Epithelial cell of esophagus (primary cell): ENCODE results near the gene P2RX4.
"Not testable (repeated sequence)": the region's sequence is repeated elsewhere in the genome, so short reads cannot be mapped to it uniquely, and the experiment has no call there.

Experiments
- DNase-seq: peaks from one replicate; pipeline ENCODE4 v3.0.0; 2010; ENCODE audit warnings: low read depth
- H3K4me3 ChIP-seq: 2 replicates; pipeline ENCODE4 v1.5.1; 2011; ENCODE audit warnings: mild to moderate bottlenecking, low read length, control low read depth
- TF ChIP-seq, protein P1 (sequence below): IDR thresholded peaks from 2 replicates; pipeline ENCODE4 v1.5.1; 2011; ENCODE audit warnings: low read depth, mild to moderate bottlenecking, low read length, control low read depth, inconsistent platforms; ENCODE audit not compliant: insufficient read depth; ENCODE audit errors: missing control alignments

Gene P2RX4

DNA sequence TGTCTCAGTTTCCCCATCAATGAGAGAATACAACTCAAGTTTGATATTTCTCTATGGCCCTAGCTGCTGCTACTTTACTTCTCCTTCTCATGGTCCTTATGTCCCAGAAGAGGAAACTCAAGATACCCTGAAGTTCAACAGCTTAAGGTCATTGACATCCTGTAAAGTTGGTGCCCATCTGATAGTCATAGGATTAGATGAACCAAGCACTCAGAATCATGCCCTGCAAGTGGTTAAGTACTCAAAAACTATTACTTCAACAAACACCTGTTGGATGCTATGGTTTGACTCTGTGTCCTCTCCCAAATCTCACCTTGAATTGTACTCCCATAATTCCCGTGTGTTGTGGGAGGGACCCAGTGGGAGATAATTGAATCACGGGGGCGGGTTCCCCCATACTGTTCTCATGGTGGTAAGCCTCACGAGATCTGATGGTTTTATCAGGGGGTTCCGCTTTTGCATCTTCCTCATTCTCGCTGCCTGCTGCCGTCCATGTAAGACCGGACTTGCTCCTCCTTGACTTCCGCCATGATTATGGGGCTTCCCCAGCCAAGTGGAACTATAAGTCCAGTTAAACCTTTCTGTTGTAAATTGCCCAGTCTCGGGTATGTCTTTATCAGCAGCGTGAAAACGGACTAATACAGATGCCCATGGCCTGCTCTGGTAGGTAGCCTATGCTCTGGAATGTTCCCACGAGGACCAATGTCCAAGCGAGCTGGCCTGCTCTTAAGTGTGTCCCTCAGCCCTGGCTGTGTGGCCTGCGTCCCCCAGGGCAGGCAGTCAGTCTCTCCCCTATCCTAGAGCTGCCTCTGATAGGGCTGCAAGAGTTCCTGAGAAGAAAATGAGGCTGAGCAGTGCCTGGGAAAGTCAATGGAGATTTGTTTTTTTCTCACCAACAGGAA, 68.5 kb downstream of the P2RX4 start:
- TF ChIP-seq, protein P1, sequence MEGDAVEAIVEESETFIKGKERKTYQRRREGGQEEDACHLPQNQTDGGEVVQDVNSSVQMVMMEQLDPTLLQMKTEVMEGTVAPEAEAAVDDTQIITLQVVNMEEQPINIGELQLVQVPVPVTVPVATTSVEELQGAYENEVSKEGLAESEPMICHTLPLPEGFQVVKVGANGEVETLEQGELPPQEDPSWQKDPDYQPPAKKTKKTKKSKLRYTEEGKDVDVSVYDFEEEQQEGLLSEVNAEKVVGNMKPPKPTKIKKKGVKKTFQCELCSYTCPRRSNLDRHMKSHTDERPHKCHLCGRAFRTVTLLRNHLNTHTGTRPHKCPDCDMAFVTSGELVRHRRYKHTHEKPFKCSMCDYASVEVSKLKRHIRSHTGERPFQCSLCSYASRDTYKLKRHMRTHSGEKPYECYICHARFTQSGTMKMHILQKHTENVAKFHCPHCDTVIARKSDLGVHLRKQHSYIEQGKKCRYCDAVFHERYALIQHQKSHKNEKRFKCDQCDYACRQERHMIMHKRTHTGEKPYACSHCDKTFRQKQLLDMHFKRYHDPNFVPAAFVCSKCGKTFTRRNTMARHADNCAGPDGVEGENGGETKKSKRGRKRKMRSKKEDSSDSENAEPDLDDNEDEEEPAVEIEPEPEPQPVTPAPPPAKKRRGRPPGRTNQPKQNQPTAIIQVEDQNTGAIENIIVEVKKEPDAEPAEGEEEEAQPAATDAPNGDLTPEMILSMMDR: no peak
- no peak for DNase-seq
- H3K4me3 ChIP-seq: no peak overlapping the region

DNA sequence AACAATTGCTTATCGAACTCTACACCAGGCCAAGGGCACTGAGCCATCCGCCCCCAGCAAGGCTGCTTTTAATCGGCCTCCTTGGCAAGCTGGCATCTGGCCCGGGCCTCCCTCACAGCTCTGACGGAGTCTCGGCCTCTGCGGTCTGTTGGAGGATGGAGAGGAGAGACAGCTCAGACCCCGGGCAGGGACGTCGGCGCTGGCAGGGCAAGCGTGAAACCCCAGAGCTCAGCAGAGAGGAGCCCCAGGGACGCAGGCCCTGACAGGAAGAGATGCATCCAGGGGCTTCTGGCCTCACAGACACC, 69.1 kb downstream of the P2RX4 start:
- TF ChIP-seq, protein P1: no peak
- no peak for DNase-seq
- no peak overlapping the region for H3K4me3 ChIP-seq

GRCh38 chr12:121279507-121279915, 69.6 kb downstream of the P2RX4 start:
- TF ChIP-seq, protein P1: no peak
- DNase-seq: no peak
- H3K4me3 ChIP-seq: no peak overlapping the region

- not testable (repeated sequence) for DNase-seq, H3K4me3 ChIP-seq
These were observed 70.6 kb downstream of the P2RX4 start for GRCh38 chr12:121280531-121280930.

GRCh38 chr12:121281116-121281515, 71.2 kb downstream of the P2RX4 start:
- H3K4me3 ChIP-seq, DNase-seq: not testable (repeated sequence)

- DNase-seq: no peak
- H3K4me3 ChIP-seq: no peak overlapping the region
- TF ChIP-seq, protein P1: no peak
These were observed 72.3 kb downstream of the P2RX4 start for GRCh38 chr12:121282072-121282742.

GRCh38 chr12:121282910-121283309, 73.0 kb downstream of the P2RX4 start:
- not testable (repeated sequence) for H3K4me3 ChIP-seq, DNase-seq

DNA sequence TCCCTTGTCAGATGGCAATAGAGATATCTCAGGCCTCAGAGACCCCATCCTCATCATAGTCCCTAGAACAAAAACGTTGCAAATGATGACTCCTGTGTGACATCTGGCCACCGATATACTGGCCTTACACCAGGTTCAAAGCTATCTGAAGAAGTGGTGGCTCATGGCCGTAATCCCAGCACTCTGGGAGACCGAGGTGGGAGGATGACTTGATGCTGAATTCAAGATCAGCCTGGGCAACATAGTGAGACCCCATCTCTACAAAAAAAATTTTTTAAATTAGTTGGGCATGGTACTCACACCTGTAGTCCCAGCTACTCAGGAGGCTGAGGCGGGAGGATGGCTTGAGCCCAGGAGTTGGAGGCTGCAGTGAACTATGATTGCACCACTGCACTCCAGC, 73.5 kb downstream of the P2RX4 start:
- DNase-seq: no peak
- TF ChIP-seq, protein P1: no peak
- H3K4me3 ChIP-seq: no peak overlapping the region
